ENCODE results near the gene UBAC2.

Gene UBAC2

GRCh38 chr13:99386495-99386894, 185.8 kb downstream of the UBAC2 start:
- ATAC-seq, result no peak
- TF ChIP-seq ARNTL (CRISPR knock-in tag; IDR thresholded peaks at IDR 0.05; ENCODE audit: borderline replicate concordance, low read depth) (no peak), OSR1 (CRISPR knock-in tag; IDR thresholded peaks at IDR 0.05) (no peak), CREB5 (CRISPR knock-in tag; IDR thresholded peaks at IDR 0.05; ENCODE audit: low read depth) (no peak), ZC3H10 (CRISPR knock-in tag; IDR thresholded peaks at IDR 0.05) (no peak), ZFP3 (CRISPR knock-in tag; IDR thresholded peaks at IDR 0.05) (no peak), ZNF8 (CRISPR knock-in tag; IDR thresholded peaks at IDR 0.05) (no peak), TCF4 (CRISPR knock-in tag; IDR thresholded peaks at IDR 0.05; ENCODE audit: borderline replicate concordance) (no peak), ESRRG (CRISPR knock-in tag; IDR thresholded peaks at IDR 0.05) (no peak), BACH2 (CRISPR knock-in tag; IDR thresholded peaks at IDR 0.05; ENCODE audit: borderline replicate concordance) (no peak), ZFP30 (CRISPR knock-in tag; IDR thresholded peaks at IDR 0.05) (no peak), CSDC2 (CRISPR knock-in tag; IDR thresholded peaks at IDR 0.05) (no peak), TOX (CRISPR knock-in tag; IDR thresholded peaks at IDR 0.05; ENCODE audit: borderline replicate concordance) (no peak), ZNF565 (CRISPR knock-in tag; conservative IDR thresholded peaks at IDR 0.05; ENCODE audit: low read depth) (no peak), CSRNP3 (CRISPR knock-in tag; IDR thresholded peaks at IDR 0.05) (no peak), POU6F1 (CRISPR knock-in tag; IDR thresholded peaks at IDR 0.05; ENCODE audit: borderline replicate concordance, low read depth) (no peak), ZNF70 (CRISPR knock-in tag; IDR thresholded peaks at IDR 0.05) (no peak), PATZ1 (CRISPR knock-in tag; IDR thresholded peaks at IDR 0.05; ENCODE audit: borderline replicate concordance) (no peak), PPARA (CRISPR knock-in tag; IDR thresholded peaks at IDR 0.05; ENCODE audit: borderline replicate concordance) (no peak)

- ATAC-seq, result peak; percentile 59; the same call in 2 of the 3 replicates
- no peak for TF ChIP-seq TOX (CRISPR knock-in tag; IDR thresholded peaks at IDR 0.05; ENCODE audit: borderline replicate concordance)
- TF ChIP-seq SNAI2 (CRISPR knock-in tag; IDR thresholded peaks at IDR 0.05), result no peak
- no peak for TF ChIP-seq CREB5 (CRISPR knock-in tag; IDR thresholded peaks at IDR 0.05; ENCODE audit: low read depth)
- no peak for TF ChIP-seq ZFP3 (CRISPR knock-in tag; IDR thresholded peaks at IDR 0.05)
- TF ChIP-seq ARNTL (CRISPR knock-in tag; IDR thresholded peaks at IDR 0.05; ENCODE audit: borderline replicate concordance, low read depth), result no peak
- TF ChIP-seq POU6F1 (CRISPR knock-in tag; IDR thresholded peaks at IDR 0.05; ENCODE audit: borderline replicate concordance, low read depth), result no peak
- TF ChIP-seq OSR1 (CRISPR knock-in tag; IDR thresholded peaks at IDR 0.05), result no peak
- no peak for TF ChIP-seq PATZ1 (CRISPR knock-in tag; IDR thresholded peaks at IDR 0.05; ENCODE audit: borderline replicate concordance)
- TF ChIP-seq ZNF8 (CRISPR knock-in tag; IDR thresholded peaks at IDR 0.05), result no peak
- no peak for TF ChIP-seq ISL1 (CRISPR knock-in tag; IDR thresholded peaks at IDR 0.05)
- no peak for TF ChIP-seq RARB (CRISPR knock-in tag; IDR thresholded peaks at IDR 0.05)
- no peak for TF ChIP-seq BACH2 (CRISPR knock-in tag; IDR thresholded peaks at IDR 0.05; ENCODE audit: borderline replicate concordance)
Observed at GRCh38 chr13:99386911-99387788, 186.5 kb downstream of the UBAC2 start.
